GM12878 (cell line): ENCODE measurements around the gene MAFG. TPM values are rescaled to one million over a fixed set of nuclear protein-coding genes. Genes with fewer than 3 reads are reported as not detected.

Experiments used
- ATAC-seq: fragments of 200-7000 bp; cut with Tn5 transposase; 3 replicates; pipeline ENCODE4 v1.9.1; 2020; ENCODE audit warnings: mild to moderate bottlenecking, moderate library complexity
- BruUV-seq: library from RNA; stranded (reverse); fragments of 400-500 nt; replicated peaks from 2 replicates; lab custom pipeline; 2021; lab: Mats Ljungman, UMichigan
- CTCF ChIA-PET: fragments of 300-600 bp; sonication (Branson Sonifier 250); formaldehyde crosslinking; extraction: SDS; loops from one replicate; lab custom pipeline; 2021; ENCODE audit warnings: inconsistent platforms; lab: Yijun Ruan, JAX
- POLR2A ChIA-PET: fragments of 350-600 bp; formaldehyde crosslinking; extraction: SDS; loops from one replicate; lab custom pipeline; 2021; ENCODE audit warnings: inconsistent platforms; lab: Charles Lee
- RAD21 ChIA-PET: fragments of 300-600 bp; sonication (Branson Sonifier 250); formaldehyde crosslinking; loops from one replicate; lab custom pipeline; 2023; ENCODE audit warnings: antibody characterized with exemption; ENCODE audit not compliant: unreplicated experiment; lab: Charles Lee
- SMC1A ChIA-PET: fragments of 300-600 bp; sonication (Branson Sonifier 250); formaldehyde crosslinking; loops from one replicate; lab custom pipeline; 2023; ENCODE audit not compliant: unreplicated experiment, uncharacterized antibody; lab: Charles Lee
- DNase-seq: peaks from one replicate; pipeline ENCODE4 v3.0.0-alpha.2; 2011; ENCODE audit warnings: low read depth, low spot score
- FAIRE-seq: peaks from 3 replicates; lab custom pipeline; 2011; peaks lifted over from hg19 to GRCh38; lab: Jason Lieb, UNC
- H2AFZ ChIP-seq: 2 replicates; pipeline ENCODE4 v1.6.0; 2011; ENCODE audit warnings: low read depth, low read length, control low read depth; ENCODE audit not compliant: control insufficient read depth
- H3K27ac ChIP-seq: 2 replicates; pipeline ENCODE4 v1.5.1; 2011; ENCODE audit warnings: control low read depth; ENCODE audit not compliant: control insufficient read depth, insufficient read depth
- H3K27me3 ChIP-seq, 2 experiments: replicated peaks in 1 of 2; 2 replicates each; pipeline versions ENCODE4 v1.6.0 to v1.6.1; 2011; ENCODE audit warnings: low read length in 1 of 2; ENCODE audit not compliant: control insufficient read depth in 2 of 2, insufficient read depth in 2 of 2
- H3K36me3 ChIP-seq, 2 experiments: 2 replicates each; pipeline ENCODE4 v1.5.1; 2011; ENCODE audit warnings: low read length in 1 of 2; ENCODE audit not compliant: control insufficient read depth in 2 of 2, insufficient read depth in 2 of 2
- H3K4me1 ChIP-seq: 2 replicates; pipeline ENCODE4 v1.6.1; 2011; ENCODE audit warnings: mild to moderate bottlenecking, low read length, moderate library complexity, mixed read lengths; ENCODE audit not compliant: control insufficient read depth, insufficient read depth
- H3K4me2 ChIP-seq: 2 replicates; pipeline ENCODE4 v1.6.0; 2011; ENCODE audit warnings: control low read depth; ENCODE audit not compliant: control insufficient read depth, insufficient read depth
- H3K4me3 ChIP-seq: fragments of 200-600 bp; sonication (generic); 2 replicates; pipeline ENCODE4 v1.5.1; 2016
- H3K79me2 ChIP-seq: 2 replicates; pipeline ENCODE4 v1.6.0; 2011; ENCODE audit warnings: low read length; ENCODE audit not compliant: control insufficient read depth, insufficient read depth
- H3K9ac ChIP-seq: 2 replicates; pipeline ENCODE4 v1.8.0; 2011; ENCODE audit warnings: low read length, control low read depth, mixed read lengths; ENCODE audit not compliant: control insufficient read depth, insufficient read depth
- H3K9me3 ChIP-seq: replicated peaks from 3 replicates; pipeline ENCODE4 v1.5.1; 2011; ENCODE audit warnings: mild to moderate bottlenecking, low read length; ENCODE audit not compliant: control insufficient read depth, insufficient read depth
- H4K20me1 ChIP-seq: 2 replicates; pipeline ENCODE4 v1.6.0; 2011; ENCODE audit not compliant: control insufficient read depth, insufficient read depth
- BHLHE40 ChIP-seq, 2 experiments: fragments of 450-650 bp in 1 of 2; IDR thresholded peaks; 2 replicates each; pipeline ENCODE4 v1.6.1; 2011 to 2017; ENCODE audit warnings: low read depth in 2 of 2, borderline replicate concordance in 1 of 2, improper control_type of control experiment in 1 of 2, low read length in 1 of 2, mild to moderate bottlenecking in 1 of 2
- CBFB ChIP-seq: IDR thresholded peaks from 2 replicates; pipeline ENCODE4 v1.6.1; 2016; ENCODE audit warnings: antibody characterized with exemption, low read depth
- EP300 ChIP-seq, 2 experiments: fragments of 150-350 bp in 1 of 2; IDR thresholded peaks; 2 replicates each; pipeline ENCODE4 v1.6.1; 2011 to 2012; ENCODE audit warnings: low read depth in 2 of 2, low read length in 2 of 2, borderline replicate concordance in 1 of 2, improper control_type of control experiment in 1 of 2, inconsistent platforms in 1 of 2; ENCODE audit not compliant: control insufficient read depth in 1 of 2
- IRF4 ChIP-seq: IDR thresholded peaks from 2 replicates; pipeline ENCODE4 v1.6.1; 2011; ENCODE audit warnings: low read depth, low read length
- MTA3 ChIP-seq: IDR thresholded peaks from 2 replicates; pipeline ENCODE4 v1.6.1; 2012; ENCODE audit warnings: low read length, inconsistent platforms, borderline replicate concordance
- NFXL1 ChIP-seq: fragments of 450-650 bp; IDR thresholded peaks from 2 replicates; pipeline ENCODE4 v1.6.1; 2017; ENCODE audit warnings: antibody characterized with exemption, mild to moderate bottlenecking, borderline replicate concordance
- SMC3 ChIP-seq: IDR thresholded peaks from 2 replicates; pipeline ENCODE4 v1.6.1; 2011; ENCODE audit warnings: low read length, improper control_type of control experiment, borderline replicate concordance
- ZNF217 ChIP-seq: fragments of 450-650 bp; IDR thresholded peaks from 2 replicates; pipeline ENCODE4 v1.6.1; 2017; ENCODE audit warnings: antibody characterized with exemption, mild to moderate bottlenecking
- ZNF622 ChIP-seq: fragments of 450-650 bp; IDR thresholded peaks from 2 replicates; pipeline ENCODE4 v1.6.1; 2017; ENCODE audit warnings: mild to moderate bottlenecking, inconsistent platforms
- WGBS: methylation state at CpG from one replicate; pipeline ENCODE4 v1.1.6; 2016; ENCODE audit warnings: low lambda C conversion rate; ENCODE audit not compliant: insufficient replicate concordance, insufficient coverage; ENCODE audit errors: missing lambda C conversion rate; 5-methylcytosine and 5-hydroxymethylcytosine counted together
- in situ Hi-C: fragments of 300-500 bp; cut with MboI; formaldehyde crosslinking; loops from 9 replicates; pipeline ENCODE4 v1.14.3; 2018; ENCODE audit warnings: mixed read lengths
- intact Hi-C: fragments of 100-400 bp; cut with micrococcal nuclease; formaldehyde crosslinking; loops from one replicate; pipeline ENCODE4 v1.14.2; 2022; ENCODE audit not compliant: unreplicated experiment
- polyA plus RNA-seq, 11 experiments: library from polyadenylated mRNA; depleted of rRNA in 4 of 11; unstranded in 6 of 11; stranded (reverse) in 5 of 11; fragments of >200 nt; fragmentation: Nextera tagmentation in 4 of 11; fragmentation: Illumina TruSeq in 1 of 11; extraction: Ambion mirVana in 4 of 11; extraction: Trizol in 1 of 11; gene quantifications; 1 replicate in 1 of 11; 2 replicates in 10 of 11; pipeline versions ENCODE4 v1.2.1 to v1.2.3, GENCODE V29; 2011 to 2016; ENCODE audit warnings: inconsistent platforms in 2 of 11, missing spikeins in 2 of 11, low read depth in 1 of 11
- total RNA-seq, 4 experiments: library from RNA; depleted of rRNA in 3 of 4; stranded (reverse); fragments of >200 nt in 3 of 4; fragmentation: Illumina TruSeq in 1 of 4; extraction: Trizol in 1 of 4; gene quantifications; 2 replicates each; pipeline versions ENCODE4 v1.2.1 to v1.2.3, GENCODE V29; 2013 to 2021
- TF ChIP-seq, protein P1 (sequence below): fragments of 450-650 bp; IDR thresholded peaks from 2 replicates; pipeline ENCODE4 v1.6.1; 2018; ENCODE audit warnings: borderline replicate concordance, mild to moderate bottlenecking; ENCODE audit not compliant: partially characterized antibody

Gene MAFG
- total and polyA plus RNA-seq, 10 of the 15 experiments (the other 5 are each of a cell fraction or from before 2014, with no cell fraction given): 0.48 to 20.1 (median 7.6) TPM

- ATAC-seq (no peak), FAIRE-seq (no peak), DNase-seq (no peak)
- ChIA-PET POLR2A (no interaction called here), CTCF (interaction anchor here (0.8 kb wide), 1 partner anchor 9 kb away, joined by 3 read pairs; no protein-coding TSS in a partner anchor), RAD21 (no interaction called here), SMC1A (no interaction called here)
- no peaks in the 10 kb centered on the region for H3K9me3 ChIP-seq
- no peak overlapping the region for H3K4me2 ChIP-seq
- H3K36me3 ChIP-seq: no peaks in the 10 kb centered on the region
- TF ChIP-seq BHLHE40 (IDR thresholded peaks at IDR 0.05; ENCODE audit: borderline replicate concordance in 1 of 2, low read depth in 2 of 2, low read length in 1 of 2) (peak in 1 of 2 experiments; percentile 51; a peak in 2 of 4 replicates), SMC3 (no peak), CBFB (no peak)
- H3K4me3 ChIP-seq: no peak overlapping the region
- no peak overlapping the region for H3K27ac ChIP-seq
- H3K27me3 ChIP-seq: no peaks in the 10 kb centered on the region
- H2AFZ ChIP-seq: no peak overlapping the region
- H3K9ac ChIP-seq: no peak overlapping the region
- no peaks in the 10 kb centered on the region for H4K20me1 ChIP-seq
- H3K4me1 ChIP-seq: no peaks in the 10 kb centered on the region
- no peaks in the 10 kb centered on the region for H3K79me2 ChIP-seq
- no TSS peak for BruUV-seq
- intact Hi-C loops (no loop called here), in situ Hi-C loops (no loop called here)
- 44% methylated on average over 15 of the region's 15 CpGs for WGBS
These were observed 23.0 kb upstream of the MAFG start for GRCh38 chr17:81950501-81950900.

DNA sequence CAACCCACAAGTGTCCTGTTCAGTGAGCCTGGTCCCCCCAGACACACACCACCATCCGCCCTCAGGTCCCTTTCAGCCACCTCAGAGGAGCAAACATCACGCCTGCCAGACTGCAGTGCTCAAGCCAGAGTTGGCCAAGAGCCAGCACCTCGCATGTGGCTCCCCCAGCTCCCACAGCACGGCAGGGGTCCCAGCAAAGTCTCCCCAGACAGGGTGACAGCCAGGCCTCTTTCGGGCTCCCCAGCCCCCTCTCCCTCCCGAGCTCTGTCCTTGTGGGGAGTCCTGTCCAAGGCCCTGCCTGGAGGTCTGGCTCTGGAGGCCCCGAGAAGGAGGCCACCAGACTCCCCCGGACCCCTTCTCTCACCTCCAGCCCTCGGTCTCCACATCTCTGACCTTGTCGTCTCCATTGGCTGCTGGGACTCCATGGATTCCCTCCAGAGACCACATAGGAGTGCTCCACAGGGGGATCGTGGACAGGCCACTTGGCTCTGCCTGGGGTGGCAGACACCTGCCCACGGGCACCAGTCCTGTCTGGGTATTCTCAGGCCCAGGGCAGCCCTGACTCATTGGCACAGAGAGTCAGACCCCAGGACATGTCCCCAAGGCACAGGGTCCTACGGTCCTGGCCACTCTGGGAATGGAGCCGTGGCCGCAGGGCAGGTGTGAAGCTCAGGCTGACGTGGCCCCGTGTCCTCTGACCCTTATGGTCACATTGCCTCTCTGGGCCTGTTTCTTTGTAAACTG is 21.3 kb upstream of the MAFG start:
- Histone ChIP-seq H3K4me1 (no peaks in the 10 kb centered on the region), H3K79me2 (no peaks in the 10 kb centered on the region), H3K9me3 (no peaks in the 10 kb centered on the region), H3K27ac (no peak overlapping the region), H2AFZ (no peak overlapping the region), H3K4me2 (no peak overlapping the region), H4K20me1 (no peaks in the 10 kb centered on the region), H3K9ac (no peak overlapping the region), H3K36me3 (no peaks in the 10 kb centered on the region), H3K27me3 (no peaks in the 10 kb centered on the region), H3K4me3 (no peak overlapping the region)
- ChIA-PET RAD21 (interaction anchor here (1.7 kb wide), 1 partner anchor 11 kb away, joined by 4 read pairs; no protein-coding TSS in a partner anchor), POLR2A (no interaction called here), SMC1A (no interaction called here), CTCF (interaction anchor here (0.8 kb wide), 2 partner anchors 73 kb away, joined by 3 read pairs; no protein-coding TSS in a partner anchor)
- no peak for DNase-seq
- no TSS peak for BruUV-seq
- no peak for FAIRE-seq
- ATAC-seq: no peak
- 27% methylated on average over 17 of the region's 17 CpGs for WGBS
- in situ Hi-C loops (no loop called here), intact Hi-C loops (no loop called here)
- TF ChIP-seq NFXL1 (no peak), MTA3 (no peak), ZNF622 (no peak), SMC3 (no peak), ZNF217 (no peak), EP300 (IDR thresholded peaks at IDR 0.05; ENCODE audit: borderline replicate concordance in 1 of 2, control insufficient read depth in 1 of 2, low read depth in 2 of 2, low read length in 2 of 2) (no peak), IRF4 (no peak), BHLHE40 (IDR thresholded peaks at IDR 0.05; ENCODE audit: borderline replicate concordance in 1 of 2, low read depth in 2 of 2, low read length in 1 of 2) (no peak)
- TF ChIP-seq, protein P1, sequence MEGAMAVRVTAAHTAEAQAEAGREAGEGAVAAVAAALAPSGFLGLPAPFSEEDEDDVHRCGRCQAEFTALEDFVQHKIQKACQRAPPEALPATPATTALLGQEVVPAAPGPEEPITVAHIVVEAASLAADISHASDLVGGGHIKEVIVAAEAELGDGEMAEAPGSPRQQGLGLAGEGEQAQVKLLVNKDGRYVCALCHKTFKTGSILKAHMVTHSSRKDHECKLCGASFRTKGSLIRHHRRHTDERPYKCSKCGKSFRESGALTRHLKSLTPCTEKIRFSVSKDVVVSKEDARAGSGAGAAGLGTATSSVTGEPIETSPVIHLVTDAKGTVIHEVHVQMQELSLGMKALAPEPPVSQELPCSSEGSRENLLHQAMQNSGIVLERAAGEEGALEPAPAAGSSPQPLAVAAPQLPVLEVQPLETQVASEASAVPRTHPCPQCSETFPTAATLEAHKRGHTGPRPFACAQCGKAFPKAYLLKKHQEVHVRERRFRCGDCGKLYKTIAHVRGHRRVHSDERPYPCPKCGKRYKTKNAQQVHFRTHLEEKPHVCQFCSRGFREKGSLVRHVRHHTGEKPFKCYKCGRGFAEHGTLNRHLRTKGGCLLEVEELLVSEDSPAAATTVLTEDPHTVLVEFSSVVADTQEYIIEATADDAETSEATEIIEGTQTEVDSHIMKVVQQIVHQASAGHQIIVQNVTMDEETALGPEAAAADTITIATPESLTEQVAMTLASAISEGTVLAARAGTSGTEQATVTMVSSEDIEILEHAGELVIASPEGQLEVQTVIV: no peak
